HEK293 (cell line): Measurements from ENCODE around the gene RPS19BP1.
A peak's percentile ranks its signal among the peaks of the same experiment; 100 is the strongest.

Experiments used
- BCL11A ChIP-seq: fragments of 450-650 bp; formaldehyde crosslinking; IDR thresholded peaks from 2 replicates; pipeline ENCODE4 v1.5.1; 2016; ENCODE audit warnings: low read depth, missing biosample characterization, missing genetic modification characterization
- GLIS2 ChIP-seq: fragments of 450-650 bp; formaldehyde crosslinking; IDR thresholded peaks from 2 replicates; pipeline ENCODE4 v1.5.1; 2016; ENCODE audit warnings: missing biosample characterization, missing genetic modification characterization
- HOXD13 ChIP-seq: sonication (generic); formaldehyde crosslinking; IDR thresholded peaks from 2 replicates; pipeline ENCODE4 v1.8.0; 2022; ENCODE audit warnings: missing genetic modification reagents, borderline replicate concordance
- PATZ1 ChIP-seq: fragments of 450-650 bp; formaldehyde crosslinking; IDR thresholded peaks from 2 replicates; pipeline ENCODE4 v1.5.1; 2016; ENCODE audit warnings: missing biosample characterization, missing genetic modification characterization
- PRDM1 ChIP-seq: fragments of 450-650 bp; formaldehyde crosslinking; IDR thresholded peaks from 2 replicates; pipeline ENCODE4; 2016; ENCODE audit warnings: missing biosample characterization, missing genetic modification characterization
- ZBTB1 ChIP-seq: fragments of 450-650 bp; formaldehyde crosslinking; IDR thresholded peaks from 2 replicates; pipeline ENCODE4 v1.5.1; 2016; ENCODE audit warnings: missing biosample characterization, missing genetic modification characterization
- ZBTB21 ChIP-seq: fragments of 450-650 bp; formaldehyde crosslinking; IDR thresholded peaks from 2 replicates; pipeline ENCODE4 v1.5.1; 2017; ENCODE audit warnings: missing biosample characterization, missing genetic modification characterization
- ZBTB48 ChIP-seq: fragments of 450-650 bp; formaldehyde crosslinking; IDR thresholded peaks from 2 replicates; pipeline ENCODE4 v1.5.1; 2016; ENCODE audit warnings: missing biosample characterization, missing genetic modification characterization
- ZNF10 ChIP-seq: fragments of 450-650 bp; formaldehyde crosslinking; IDR thresholded peaks from 2 replicates; pipeline ENCODE4 v1.5.1; 2017; ENCODE audit warnings: missing biosample characterization, missing genetic modification characterization
- ZNF121 ChIP-seq: fragments of 450-650 bp; formaldehyde crosslinking; IDR thresholded peaks from 2 replicates; pipeline ENCODE4 v1.5.1; 2016; ENCODE audit warnings: missing biosample characterization, missing genetic modification characterization
- ZNF148 ChIP-seq: fragments of 450-650 bp; formaldehyde crosslinking; IDR thresholded peaks from 2 replicates; pipeline ENCODE4 v1.5.0; 2017; ENCODE audit warnings: missing biosample characterization, missing genetic modification characterization, borderline replicate concordance
- ZNF16 ChIP-seq: fragments of 450-650 bp; formaldehyde crosslinking; IDR thresholded peaks from 2 replicates; pipeline ENCODE4 v1.5.1; 2016; ENCODE audit warnings: low read depth, missing biosample characterization, missing genetic modification characterization
- ZNF24 ChIP-seq: fragments of 450-650 bp; formaldehyde crosslinking; IDR thresholded peaks from 2 replicates; pipeline ENCODE4 v1.5.1; 2016; ENCODE audit warnings: missing biosample characterization, missing genetic modification characterization
- ZNF274 ChIP-seq, 2 experiments: fragments of 200-500 bp in 1 of 2; fragments of 450-650 bp in 1 of 2; sonication (Bioruptor generic) in 1 of 2; formaldehyde crosslinking in 1 of 2; IDR thresholded peaks; 2 replicates each; pipeline versions ENCODE4 v1.5.1 to v1.6.1; 2014 to 2016; ENCODE audit warnings: borderline replicate concordance in 1 of 2, inconsistent platforms in 1 of 2, low read length in 1 of 2, missing biosample characterization in 1 of 2, missing genetic modification characterization in 1 of 2
- ZNF350 ChIP-seq: fragments of 450-650 bp; formaldehyde crosslinking; IDR thresholded peaks from 2 replicates; pipeline ENCODE4 v1.5.0; 2017; ENCODE audit warnings: missing biosample characterization, mild to moderate bottlenecking, missing genetic modification characterization
- ZNF37A ChIP-seq: fragments of 450-650 bp; IDR thresholded peaks from 2 replicates; pipeline ENCODE4 v1.5.1; 2018; ENCODE audit warnings: missing biosample characterization, missing genetic modification characterization
- ZNF391 ChIP-seq: fragments of 450-650 bp; formaldehyde crosslinking; IDR thresholded peaks from 2 replicates; pipeline ENCODE4 v1.5.1; 2016; ENCODE audit warnings: low read depth, missing biosample characterization, missing genetic modification characterization, borderline replicate concordance
- ZNF548 ChIP-seq: fragments of 450-650 bp; formaldehyde crosslinking; IDR thresholded peaks from 2 replicates; pipeline ENCODE4 v1.5.1; 2016; ENCODE audit warnings: missing biosample characterization, missing genetic modification characterization
- ZNF558 ChIP-seq: fragments of 450-650 bp; formaldehyde crosslinking; IDR thresholded peaks from 2 replicates; pipeline ENCODE4 v1.5.1; 2016; ENCODE audit warnings: missing biosample characterization, missing genetic modification characterization
- ZNF600 ChIP-seq: fragments of 450-650 bp; formaldehyde crosslinking; IDR thresholded peaks from 2 replicates; pipeline ENCODE4 v1.5.1; 2016; ENCODE audit warnings: missing biosample characterization, missing genetic modification characterization
- ZNF624 ChIP-seq: fragments of 450-650 bp; formaldehyde crosslinking; IDR thresholded peaks from 2 replicates; pipeline ENCODE4 v1.5.1; 2017; ENCODE audit warnings: missing biosample characterization, missing genetic modification characterization
- ZNF777 ChIP-seq: fragments of 450-650 bp; formaldehyde crosslinking; IDR thresholded peaks from 2 replicates; pipeline ENCODE4 v1.5.1; 2017; ENCODE audit warnings: missing biosample characterization, missing genetic modification characterization, borderline replicate concordance
- TF ChIP-seq, protein P1 (sequence below): fragments of 450-650 bp; formaldehyde crosslinking; IDR thresholded peaks from 2 replicates; pipeline ENCODE4 v1.5.1; 2016; ENCODE audit warnings: missing biosample characterization, missing genetic modification characterization

RPS19BP1 gene

GRCh38 chr22:39574779-39575551, 42.4 kb upstream of the RPS19BP1 start (continued):
- no peak for TF ChIP-seq ZNF37A (tag by site-specific recombination)
- no peak for TF ChIP-seq ZNF391 (tag by site-specific recombination)
- TF ChIP-seq ZNF16 (tag by site-specific recombination): no peak
- no peak for TF ChIP-seq BCL11A
- no peak for TF ChIP-seq ZNF121
- no peak for TF ChIP-seq HOXD13 (CRISPR knock-in tag)
- no peak for TF ChIP-seq PRDM1
- no peak for TF ChIP-seq ZNF558 (tag by site-specific recombination)
- peak; percentile 76 for TF ChIP-seq GLIS2 (tag by site-specific recombination)
- TF ChIP-seq ZNF548 (tag by site-specific recombination): no peak
- TF ChIP-seq ZBTB21: no peak
- TF ChIP-seq ZNF10 (tag by site-specific recombination): no peak
- TF ChIP-seq ZBTB48: peak; percentile 70; the same call in 1 of the 2 replicates
- TF ChIP-seq PATZ1 (tag by site-specific recombination): peak; percentile 55
- TF ChIP-seq, protein P1, sequence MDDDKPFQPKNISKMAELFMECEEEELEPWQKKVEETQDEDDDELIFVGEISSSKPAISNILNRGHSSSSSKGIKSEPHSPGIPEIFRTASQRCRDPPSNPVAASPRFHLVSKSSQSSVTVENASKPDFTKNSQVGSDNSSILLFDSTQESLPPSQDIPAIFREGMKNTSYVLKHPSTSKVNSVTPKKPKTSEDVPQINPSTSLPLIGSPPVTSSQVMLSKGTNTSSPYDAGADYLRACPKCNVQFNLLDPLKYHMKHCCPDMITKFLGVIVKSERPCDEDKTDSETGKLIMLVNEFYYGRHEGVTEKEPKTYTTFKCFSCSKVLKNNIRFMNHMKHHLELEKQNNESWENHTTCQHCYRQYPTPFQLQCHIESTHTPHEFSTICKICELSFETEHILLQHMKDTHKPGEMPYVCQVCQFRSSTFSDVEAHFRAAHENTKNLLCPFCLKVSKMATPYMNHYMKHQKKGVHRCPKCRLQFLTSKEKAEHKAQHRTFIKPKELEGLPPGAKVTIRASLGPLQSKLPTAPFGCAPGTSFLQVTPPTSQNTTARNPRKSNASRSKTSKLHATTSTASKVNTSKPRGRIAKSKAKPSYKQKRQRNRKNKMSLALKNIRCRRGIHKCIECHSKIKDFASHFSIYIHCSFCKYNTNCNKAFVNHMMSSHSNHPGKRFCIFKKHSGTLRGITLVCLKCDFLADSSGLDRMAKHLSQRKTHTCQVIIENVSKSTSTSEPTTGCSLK (tag by site-specific recombination): no peak
- TF ChIP-seq ZNF24 (tag by site-specific recombination): no peak
- TF ChIP-seq ZNF777 (tag by site-specific recombination): no peak
- TF ChIP-seq ZNF148 (tag by site-specific recombination): no peak
- peak; percentile 72 for TF ChIP-seq ZNF600 (tag by site-specific recombination)
- no peak for TF ChIP-seq ZNF274 (IDR thresholded peaks at IDR 0.05; ENCODE audit: low read length)
- no peak for TF ChIP-seq ZNF274 (tag by site-specific recombination; IDR thresholded peaks at IDR 0.05; ENCODE audit: borderline replicate concordance)
- TF ChIP-seq ZNF350 (tag by site-specific recombination): no peak
- TF ChIP-seq ZBTB1 (tag by site-specific recombination): no peak
- no peak for TF ChIP-seq ZNF624 (tag by site-specific recombination)
